ENCODE measurements around the gene MMEL1. TPM values are rescaled to one million over a fixed set of nuclear protein-coding genes. Genes with fewer than 3 reads are reported as not detected.

MMEL1 gene
- total RNA-seq, 2 donors from 2014 or later, result not detected

GRCh38 chr1:2609319-2610035 is 23.3 kb downstream of the MMEL1 start:
- H3K4me3 ChIP-seq, result no peak overlapping the region
- no peak for TF ChIP-seq CTCF (IDR thresholded peaks at IDR 0.05)
- ATAC-seq (ENCODE audit: insufficient number of reproducible peaks, low FRiP score, low read depth) (no peak), DNase-seq (ENCODE audit: low spot score) (no peak)
- peaks cover 11% of the 10 kb centered on the region for H3K9me3 ChIP-seq
- no peaks in the 10 kb centered on the region for H3K36me3 ChIP-seq
- no peaks in the 10 kb centered on the region for H3K27me3 ChIP-seq (replicated peaks; ENCODE audit: insufficient read depth)
- no peaks in the 10 kb centered on the region for H3K4me1 ChIP-seq (ENCODE audit: control insufficient read depth in 1 of 2, low read depth in 2 of 2)
- H3K27ac ChIP-seq, result no peak overlapping the region

GRCh38 chr1:2607641-2608091 is 25.1 kb downstream of the MMEL1 start:
- no peak for TF ChIP-seq CTCF (IDR thresholded peaks at IDR 0.05)
- ATAC-seq (ENCODE audit: insufficient number of reproducible peaks, low FRiP score, low read depth) (no peak), DNase-seq (ENCODE audit: low spot score) (no peak)
- no peaks in the 10 kb centered on the region for H3K9me3 ChIP-seq
- no peaks in the 10 kb centered on the region for H3K36me3 ChIP-seq
- H3K27ac ChIP-seq, result no peak overlapping the region
- H3K4me1 ChIP-seq (ENCODE audit: control insufficient read depth in 1 of 2, low read depth in 2 of 2), result no peaks in the 10 kb centered on the region
- H3K4me3 ChIP-seq, result no peak overlapping the region
- no peaks in the 10 kb centered on the region for H3K27me3 ChIP-seq (replicated peaks; ENCODE audit: insufficient read depth)

GRCh38 chr1:2606881-2607621 is 25.8 kb downstream of the MMEL1 start:
- no peaks in the 10 kb centered on the region for H3K36me3 ChIP-seq
- DNase-seq (ENCODE audit: low spot score) (no peak), ATAC-seq (ENCODE audit: insufficient number of reproducible peaks, low FRiP score, low read depth) (no peak)
- H3K9me3 ChIP-seq, result no peaks in the 10 kb centered on the region
- no peaks in the 10 kb centered on the region for H3K4me1 ChIP-seq (ENCODE audit: control insufficient read depth in 1 of 2, low read depth in 2 of 2)
- H3K27ac ChIP-seq, result no peak overlapping the region
- H3K27me3 ChIP-seq (replicated peaks; ENCODE audit: insufficient read depth), result no peaks in the 10 kb centered on the region
- no peak overlapping the region for H3K4me3 ChIP-seq
- no peak for TF ChIP-seq CTCF (IDR thresholded peaks at IDR 0.05)

GRCh38 chr1:2606396-2606880 is 26.4 kb downstream of the MMEL1 start:
- no peak for DNase-seq (ENCODE audit: low spot score)

More at GRCh38 chr1:2606396-2606880, 26.4 kb downstream of the MMEL1 start:
- TF ChIP-seq CTCF (IDR thresholded peaks at IDR 0.05), result no peak
- H3K27me3 ChIP-seq (replicated peaks; ENCODE audit: insufficient read depth), result no peaks in the 10 kb centered on the region
- H3K4me3 ChIP-seq, result no peak overlapping the region
- H3K4me1 ChIP-seq (ENCODE audit: control insufficient read depth in 1 of 2, low read depth in 2 of 2), result no peaks in the 10 kb centered on the region
- H3K36me3 ChIP-seq, result no peaks in the 10 kb centered on the region
- no peak overlapping the region for H3K27ac ChIP-seq
- H3K9me3 ChIP-seq, result no peaks in the 10 kb centered on the region
- no peak for ATAC-seq (ENCODE audit: insufficient number of reproducible peaks, low FRiP score, low read depth)

Measured in thoracic aorta (tissue), 2 donors.